Tibial artery (tissue), 4 donors: ENCODE measurements around the gene PJA2.

ENCODE experiments used
- DNase-seq, 2 donors: peaks; one replicate each; pipeline ENCODE4 v3.0.0-alpha.2; 2019
- H3K27ac ChIP-seq, 2 donors: fragments of 200-600 bp; sonication (generic) in 1 of 2; 1 replicate in 1 of 2; 2 replicates in 1 of 2; pipeline ENCODE4 v1.5.1; 2018 to 2019; ENCODE audit warnings: mild to moderate bottlenecking in 1 of 2
- H3K27me3 ChIP-seq, 2 donors: fragments of 200-600 bp; sonication (generic) in 1 of 2; one replicate each; pipeline versions ENCODE4 v1.5.1 to v1.6.0; 2016 to 2019
- H3K36me3 ChIP-seq, 3 donors: fragments of 200-600 bp; sonication (generic) in 2 of 3; one replicate each; pipeline ENCODE4 v1.5.1; 2016 to 2019; ENCODE audit warnings: mild to moderate bottlenecking in 2 of 3
- H3K4me1 ChIP-seq, 4 donors: fragments of 200-600 bp; sonication (generic) in 2 of 4; 1 replicate in 3 of 4; 2 replicates in 1 of 4; pipeline ENCODE4 v1.5.1; 2016 to 2019
- H3K4me3 ChIP-seq, 2 donors: fragments of 200-600 bp; sonication (generic) in 1 of 2; 1 replicate in 1 of 2; 2 replicates in 1 of 2; pipeline ENCODE4 v1.5.1; 2018 to 2019; ENCODE audit warnings: mild to moderate bottlenecking in 2 of 2
- H3K9me3 ChIP-seq, 3 donors: fragments of 200-600 bp; sonication (generic) in 1 of 3; one replicate each; pipeline ENCODE4 v1.5.1; 2016 to 2019
- intact Hi-C: fragments of 100-400 bp; cut with DNase I; formaldehyde crosslinking; loops from one replicate; pipeline ENCODE4 v1.15.0; 2023; ENCODE audit warnings: low total_unique reads
- TF ChIP-seq, protein P1 (sequence below), 2 experiments: fragments of 200-600 bp in 1 of 2; fragments of 450-650 bp in 1 of 2; IDR thresholded peaks; one replicate each; pipeline ENCODE4 v1.5.1; 2017 to 2019; ENCODE audit warnings: antibody characterized with exemption in 2 of 2, mild to moderate bottlenecking in 1 of 2, moderate library complexity in 1 of 2

Gene PJA2

DNA sequence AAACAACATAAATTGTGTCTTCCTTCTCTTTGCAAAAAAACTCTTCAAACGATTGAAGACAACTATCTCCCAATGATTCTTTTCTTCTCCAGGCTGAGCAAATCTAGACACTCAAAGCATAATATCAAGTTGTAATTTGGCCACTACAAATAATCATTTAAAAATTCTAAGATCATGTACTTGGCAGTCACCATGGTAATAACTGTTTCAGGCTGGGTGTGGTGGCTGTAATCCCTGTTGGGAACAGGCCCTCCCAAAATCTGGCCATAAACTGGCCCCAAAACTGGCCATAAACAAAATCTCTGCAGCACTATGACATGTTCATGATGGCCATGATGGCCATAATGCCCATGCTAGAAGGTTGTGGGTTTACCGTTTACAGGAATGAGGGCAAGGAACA is 52.0 kb downstream of the PJA2 start:
- Histone ChIP-seq H3K4me1 (peaks cover 0 to 36% (median 0%) of the 10 kb centered on the region in 4 donors), H3K27me3 (no peaks in the 10 kb centered on the region), H3K27ac (no peak overlapping the region), H3K36me3 (peaks cover 37 to 42% (median 40%) of the 10 kb centered on the region in 3 donors), H3K4me3 (no peak overlapping the region), H3K9me3 (no peaks in the 10 kb centered on the region)
- TF ChIP-seq, protein P1, sequence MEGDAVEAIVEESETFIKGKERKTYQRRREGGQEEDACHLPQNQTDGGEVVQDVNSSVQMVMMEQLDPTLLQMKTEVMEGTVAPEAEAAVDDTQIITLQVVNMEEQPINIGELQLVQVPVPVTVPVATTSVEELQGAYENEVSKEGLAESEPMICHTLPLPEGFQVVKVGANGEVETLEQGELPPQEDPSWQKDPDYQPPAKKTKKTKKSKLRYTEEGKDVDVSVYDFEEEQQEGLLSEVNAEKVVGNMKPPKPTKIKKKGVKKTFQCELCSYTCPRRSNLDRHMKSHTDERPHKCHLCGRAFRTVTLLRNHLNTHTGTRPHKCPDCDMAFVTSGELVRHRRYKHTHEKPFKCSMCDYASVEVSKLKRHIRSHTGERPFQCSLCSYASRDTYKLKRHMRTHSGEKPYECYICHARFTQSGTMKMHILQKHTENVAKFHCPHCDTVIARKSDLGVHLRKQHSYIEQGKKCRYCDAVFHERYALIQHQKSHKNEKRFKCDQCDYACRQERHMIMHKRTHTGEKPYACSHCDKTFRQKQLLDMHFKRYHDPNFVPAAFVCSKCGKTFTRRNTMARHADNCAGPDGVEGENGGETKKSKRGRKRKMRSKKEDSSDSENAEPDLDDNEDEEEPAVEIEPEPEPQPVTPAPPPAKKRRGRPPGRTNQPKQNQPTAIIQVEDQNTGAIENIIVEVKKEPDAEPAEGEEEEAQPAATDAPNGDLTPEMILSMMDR (IDR thresholded peaks at IDR 0.05): no peak
- DNase-seq: no peak
- intact Hi-C loops: no loop called here

GRCh38 chr5:109354761-109355160 is 55.0 kb downstream of the PJA2 start:
- no peak for DNase-seq
- Histone ChIP-seq H3K9me3 (no peaks in the 10 kb centered on the region), H3K4me3 (no peak overlapping the region), H3K4me1 (peaks cover 0 to 43% (median 4%) of the 10 kb centered on the region in 4 donors), H3K27ac (no peak overlapping the region), H3K36me3 (peaks cover 17 to 33% (median 25%) of the 10 kb centered on the region in 3 donors), H3K27me3 (no peaks in the 10 kb centered on the region)
- TF ChIP-seq, protein P1 (IDR thresholded peaks at IDR 0.05): no peak
- intact Hi-C loops: no loop called here

- Histone ChIP-seq H3K9me3 (no peaks in the 10 kb centered on the region), H3K4me1 (peaks cover 0 to 49% (median 12%) of the 10 kb centered on the region in 4 donors), H3K4me3 (no peak overlapping the region), H3K27me3 (no peaks in the 10 kb centered on the region), H3K36me3 (peaks cover 9 to 31% (median 24%) of the 10 kb centered on the region in 3 donors), H3K27ac (no peak overlapping the region)
- TF ChIP-seq, protein P1 (IDR thresholded peaks at IDR 0.05): no peak
- intact Hi-C loops: no loop called here
- DNase-seq: no peak
Observed at GRCh38 chr5:109351988-109352864, 57.5 kb downstream of the PJA2 start.

DNA sequence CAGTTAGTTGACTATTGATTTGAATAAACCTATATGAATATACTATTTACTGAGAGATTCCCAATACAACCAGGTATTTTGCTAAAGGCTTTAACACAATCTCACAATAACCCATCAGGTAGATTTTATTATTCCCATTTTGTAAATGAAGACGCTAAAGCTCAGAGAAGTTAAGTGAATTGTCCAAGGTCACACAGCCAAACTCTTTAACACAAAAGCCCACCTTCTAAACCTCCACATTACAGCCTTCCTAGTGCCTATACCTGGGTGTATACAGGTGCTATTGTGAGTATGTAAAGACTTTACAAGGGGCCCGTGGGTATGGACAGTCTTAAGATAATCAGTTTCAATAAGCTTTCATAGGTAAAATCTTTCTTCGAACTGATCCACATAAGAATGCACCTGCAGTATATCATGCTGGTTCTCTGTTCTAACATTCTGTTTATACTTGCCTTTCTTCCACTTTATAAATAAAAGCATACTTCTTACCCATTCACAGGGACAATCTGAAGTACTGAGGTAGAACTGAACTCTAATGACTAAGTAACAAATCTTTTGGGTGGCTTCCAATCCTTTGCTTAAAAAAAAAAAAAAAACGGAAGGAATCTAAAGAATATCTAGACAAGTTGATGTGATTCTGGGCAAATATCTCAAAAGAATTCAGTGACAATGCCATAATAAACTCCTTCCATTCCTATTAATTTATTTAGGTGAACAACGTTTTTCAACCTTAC is 59.1 kb downstream of the PJA2 start:
- Histone ChIP-seq H3K4me1 (peaks cover 0 to 63% (median 17%) of the 10 kb centered on the region in 4 donors), H3K27me3 (no peaks in the 10 kb centered on the region), H3K4me3 (no peak overlapping the region), H3K27ac (no peak overlapping the region), H3K9me3 (no peaks in the 10 kb centered on the region), H3K36me3 (peaks cover 9 to 27% (median 22%) of the 10 kb centered on the region in 3 donors)
- intact Hi-C loops: no loop called here
- no peak for DNase-seq
- TF ChIP-seq, protein P1 (IDR thresholded peaks at IDR 0.05): no peak

DNA sequence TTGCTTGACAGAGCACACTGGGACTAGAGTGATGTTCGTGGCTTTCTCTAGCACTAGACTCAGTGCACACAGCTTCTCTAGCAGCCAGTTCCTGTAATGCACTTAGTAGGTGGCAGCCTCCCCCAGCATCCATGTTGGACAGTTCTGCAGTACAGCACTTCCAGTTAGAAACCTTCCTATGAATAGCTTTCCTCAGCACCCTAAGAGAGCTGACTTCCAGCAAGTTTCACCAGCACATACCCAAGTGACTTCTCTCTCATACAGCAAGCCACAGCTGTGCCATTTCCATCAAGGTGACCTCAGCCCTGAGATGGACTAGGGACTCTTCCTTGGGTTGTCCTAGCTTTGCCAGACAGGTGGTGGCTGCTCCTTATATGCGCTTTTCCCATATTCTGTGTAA is 60.4 kb downstream of the PJA2 start:
- Histone ChIP-seq H3K4me1 (peaks cover 0 to 63% (median 17%) of the 10 kb centered on the region in 4 donors), H3K4me3 (no peak overlapping the region), H3K9me3 (no peaks in the 10 kb centered on the region), H3K36me3 (peaks cover 6 to 21% (median 17%) of the 10 kb centered on the region in 3 donors), H3K27me3 (no peaks in the 10 kb centered on the region), H3K27ac (no peak overlapping the region)
- DNase-seq: no peak
- intact Hi-C loops: no loop called here
- TF ChIP-seq, protein P1 (IDR thresholded peaks at IDR 0.05): no peak
